Subcutaneous adipose tissue (tissue), 4 donors: Measurements from ENCODE around the gene DGCR2. TPM values are rescaled to one million over a fixed set of nuclear protein-coding genes. Genes with fewer than 3 reads are reported as not detected.

ENCODE experiments used
- CTCF ChIP-seq: fragments of 450-650 bp; IDR thresholded peaks from one replicate; pipeline ENCODE4 v1.5.1; 2016; ENCODE audit warnings: low read depth, mild to moderate bottlenecking, control low read depth, antibody characterized with exemption, moderate library complexity
- small RNA-seq: library from RNA; depleted of rRNA; stranded (forward); fragments of <200 nt; gene quantifications from one replicate; pipeline ENCODE3, GENCODE V24; 2016
- total RNA-seq, 4 donors: library from RNA; depleted of rRNA; stranded (reverse); fragments of >200 nt; gene quantifications; one replicate each; pipeline ENCODE4 v1.1.0, GENCODE V29; 2016

The DGCR2 gene
- total RNA-seq, 4 donors from 2014 or later = 22.3 to 47.1 (median 30.5) TPM

- no peak for TF ChIP-seq CTCF
Observed at GRCh38 chr22:18991821-18992442, 130.3 kb downstream of the DGCR2 start.

GRCh38 chr22:18991138-18991432, 131.1 kb downstream of the DGCR2 start:
- TF ChIP-seq CTCF = no peak

GRCh38 chr22:18990355-18991137, 131.7 kb downstream of the DGCR2 start:
- no peak for TF ChIP-seq CTCF

- no peak for TF ChIP-seq CTCF
Observed at GRCh38 chr22:18988958-18989357, 133.3 kb downstream of the DGCR2 start.

GRCh38 chr22:18987765-18988164, 134.4 kb downstream of the DGCR2 start:
- no peak for TF ChIP-seq CTCF

Small RNAs within 50 kb of the gene (small RNA-seq; reads per million reads assigned to genes)
- 0.49 reads per million for gene RF00019

Other genes with a start within 250 kb of the DGCR2 start
- gene DGCR6, start 216.1 kb downstream of the DGCR2 start, total RNA-seq = 10 to 100 TPM in 1 of 4 donors, 1 to 10 TPM in 3; 2.0 to 11.5 (median 7.6) TPM
- 100 to 1,000 TPM in 1 of 4 donors, 10 to 100 TPM in 2, 1 to 10 TPM in 1; 2.2 to 106 (median 16.4) TPM for gene PRODH, start 186.1 kb downstream of the DGCR2 start, total RNA-seq
- not detected for gene TSSK2, start 8.9 kb upstream of the DGCR2 start, total RNA-seq
- 10 to 100 TPM in 3 of 4 donors, 1 to 10 TPM in 1; 7.8 to 17.7 (median 11.8) TPM for gene ESS2, start 22.2 kb upstream of the DGCR2 start, total RNA-seq
- not detected for gene GSC2, start 27.9 kb upstream of the DGCR2 start, total RNA-seq
- 100 to 1,000 TPM in 2 of 4 donors, 10 to 100 TPM in 2; 61.1 to 450 (median 97.4) TPM for gene SLC25A1, start 56.3 kb upstream of the DGCR2 start, total RNA-seq
- 10 to 100 TPM in 3 of 4 donors, 1 to 10 TPM in 1; 7.3 to 23.2 (median 16.5) TPM for gene CLTCL1, start 169.3 kb upstream of the DGCR2 start, total RNA-seq